ENCODE results near the gene URB2.

The URB2 gene

DNA sequence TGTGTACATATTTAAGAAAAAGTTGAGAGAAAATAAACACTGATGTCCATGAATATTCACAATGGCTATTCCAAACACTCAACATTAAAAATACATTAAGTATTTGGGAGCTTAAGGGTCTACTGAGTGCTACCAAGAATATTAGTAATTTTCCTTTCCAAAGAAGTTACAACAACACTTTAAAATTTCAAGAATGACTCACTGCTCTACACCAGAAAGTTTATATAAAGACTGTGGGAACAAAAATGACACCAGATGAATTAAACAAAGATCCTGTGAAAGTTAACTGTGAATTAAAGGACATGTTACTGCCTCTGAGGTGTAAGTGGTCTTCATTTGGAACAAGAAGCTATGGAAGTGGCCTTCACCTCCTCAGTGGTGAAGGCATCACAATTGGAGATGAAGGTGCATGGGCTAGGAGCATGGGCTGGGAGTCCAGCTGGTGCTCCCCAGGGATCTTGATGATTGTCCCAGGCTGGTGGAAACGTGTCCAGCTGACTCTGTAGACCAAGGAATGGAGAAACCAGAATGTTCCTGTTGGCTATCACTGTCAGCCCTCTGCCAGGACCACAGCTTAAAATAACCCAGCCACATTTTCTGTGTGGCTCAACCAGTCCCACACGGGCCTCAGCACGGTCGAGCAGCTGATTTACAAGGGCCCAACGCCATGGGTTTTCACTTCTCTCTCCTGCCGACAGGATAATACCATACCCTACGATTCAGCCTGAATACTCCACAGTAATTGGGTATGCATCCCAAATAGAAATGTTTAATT is 28.9 kb upstream of the URB2 start:
- H3F3A ChIP-seq (ENCODE audit: insufficient read depth, low read length), result no peaks in the 10 kb centered on the region
- H3K4me1 ChIP-seq (ENCODE audit: low read length), result no peaks in the 10 kb centered on the region
- peaks cover 50% of the 10 kb centered on the region for H3K79me2 ChIP-seq (ENCODE audit: low read length)
- no peaks in the 10 kb centered on the region for H3K9me2 ChIP-seq (replicated peaks; ENCODE audit: insufficient read depth, low read length)
- H3K27me3 ChIP-seq (replicated peaks; ENCODE audit: insufficient read depth, low read length), result no peaks in the 10 kb centered on the region
- no peak overlapping the region for H3K27ac ChIP-seq (ENCODE audit: low read length)
- H3K4me3 ChIP-seq (ENCODE audit: low read length), result no peak overlapping the region
- no peaks in the 10 kb centered on the region for H3K9me3 ChIP-seq (replicated peaks; ENCODE audit: insufficient read depth, low read length)
- no peak overlapping the region for H3K4me2 ChIP-seq (ENCODE audit: low read depth, low read length)
- H3K9ac ChIP-seq (ENCODE audit: low read length), result no peak overlapping the region
- no peak for DNase-seq
- peaks cover 9% of the 10 kb centered on the region; the same call in 1 of the 2 replicates for H3K36me3 ChIP-seq (replicated peaks; ENCODE audit: insufficient read depth, low read length)
- TF ChIP-seq, protein P1, sequence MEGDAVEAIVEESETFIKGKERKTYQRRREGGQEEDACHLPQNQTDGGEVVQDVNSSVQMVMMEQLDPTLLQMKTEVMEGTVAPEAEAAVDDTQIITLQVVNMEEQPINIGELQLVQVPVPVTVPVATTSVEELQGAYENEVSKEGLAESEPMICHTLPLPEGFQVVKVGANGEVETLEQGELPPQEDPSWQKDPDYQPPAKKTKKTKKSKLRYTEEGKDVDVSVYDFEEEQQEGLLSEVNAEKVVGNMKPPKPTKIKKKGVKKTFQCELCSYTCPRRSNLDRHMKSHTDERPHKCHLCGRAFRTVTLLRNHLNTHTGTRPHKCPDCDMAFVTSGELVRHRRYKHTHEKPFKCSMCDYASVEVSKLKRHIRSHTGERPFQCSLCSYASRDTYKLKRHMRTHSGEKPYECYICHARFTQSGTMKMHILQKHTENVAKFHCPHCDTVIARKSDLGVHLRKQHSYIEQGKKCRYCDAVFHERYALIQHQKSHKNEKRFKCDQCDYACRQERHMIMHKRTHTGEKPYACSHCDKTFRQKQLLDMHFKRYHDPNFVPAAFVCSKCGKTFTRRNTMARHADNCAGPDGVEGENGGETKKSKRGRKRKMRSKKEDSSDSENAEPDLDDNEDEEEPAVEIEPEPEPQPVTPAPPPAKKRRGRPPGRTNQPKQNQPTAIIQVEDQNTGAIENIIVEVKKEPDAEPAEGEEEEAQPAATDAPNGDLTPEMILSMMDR (IDR thresholded peaks at IDR 0.05; ENCODE audit: low read length), result no peak
- TF ChIP-seq EZH2phosphoT487 (IDR thresholded peaks at IDR 0.05; ENCODE audit: low read length), result no peak
- no peak for TF ChIP-seq EZH2 (optimal IDR thresholded peaks at IDR 0.05; ENCODE audit: low read depth, low read length)
- no peak overlapping the region for H2AFZ ChIP-seq (ENCODE audit: low read length)
- no peaks in the 10 kb centered on the region for H4K20me1 ChIP-seq (ENCODE audit: insufficient read depth, low read length)

DNA sequence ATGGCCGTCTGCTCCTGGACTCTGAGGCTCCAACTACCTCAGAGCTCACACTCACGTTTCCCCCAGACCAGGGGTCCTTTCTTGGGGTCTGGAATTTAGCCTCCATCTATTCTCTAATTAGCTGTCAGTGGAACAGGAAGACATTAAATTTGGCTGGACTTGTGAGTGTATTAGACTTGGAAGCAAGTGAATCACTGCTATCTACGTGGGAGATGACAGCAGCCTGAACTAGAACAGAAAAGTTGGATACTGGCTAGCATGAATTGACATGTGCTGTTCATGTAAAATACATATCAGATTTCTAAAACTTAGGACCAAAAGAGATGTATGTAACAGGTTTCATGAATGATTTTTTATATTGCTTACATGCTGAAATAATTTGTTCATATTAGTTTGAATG is 28.2 kb upstream of the URB2 start:
- H3K9me2 ChIP-seq (replicated peaks; ENCODE audit: insufficient read depth, low read length), result no peaks in the 10 kb centered on the region
- no peaks in the 10 kb centered on the region for H3F3A ChIP-seq (ENCODE audit: insufficient read depth, low read length)
- no peak overlapping the region for H2AFZ ChIP-seq (ENCODE audit: low read length)
- peaks cover 50% of the 10 kb centered on the region for H3K79me2 ChIP-seq (ENCODE audit: low read length)
- DNase-seq, result no peak
- no peaks in the 10 kb centered on the region for H4K20me1 ChIP-seq (ENCODE audit: insufficient read depth, low read length)
- no peaks in the 10 kb centered on the region for H3K4me1 ChIP-seq (ENCODE audit: low read length)
- no peak overlapping the region for H3K4me2 ChIP-seq (ENCODE audit: low read depth, low read length)
- H3K4me3 ChIP-seq (ENCODE audit: low read length), result no peak overlapping the region
- no peak overlapping the region for H3K9ac ChIP-seq (ENCODE audit: low read length)
- TF ChIP-seq EZH2phosphoT487 (IDR thresholded peaks at IDR 0.05; ENCODE audit: low read length) (no peak), EZH2 (optimal IDR thresholded peaks at IDR 0.05; ENCODE audit: low read depth, low read length) (no peak)
- TF ChIP-seq, protein P1 (IDR thresholded peaks at IDR 0.05; ENCODE audit: low read length), result no peak
- H3K27me3 ChIP-seq (replicated peaks; ENCODE audit: insufficient read depth, low read length), result no peaks in the 10 kb centered on the region
- no peak overlapping the region for H3K27ac ChIP-seq (ENCODE audit: low read length)
- H3K9me3 ChIP-seq (replicated peaks; ENCODE audit: insufficient read depth, low read length), result no peaks in the 10 kb centered on the region
- H3K36me3 ChIP-seq (replicated peaks; ENCODE audit: insufficient read depth, low read length), result peaks cover 9% of the 10 kb centered on the region; the same call in 1 of the 2 replicates

DNA sequence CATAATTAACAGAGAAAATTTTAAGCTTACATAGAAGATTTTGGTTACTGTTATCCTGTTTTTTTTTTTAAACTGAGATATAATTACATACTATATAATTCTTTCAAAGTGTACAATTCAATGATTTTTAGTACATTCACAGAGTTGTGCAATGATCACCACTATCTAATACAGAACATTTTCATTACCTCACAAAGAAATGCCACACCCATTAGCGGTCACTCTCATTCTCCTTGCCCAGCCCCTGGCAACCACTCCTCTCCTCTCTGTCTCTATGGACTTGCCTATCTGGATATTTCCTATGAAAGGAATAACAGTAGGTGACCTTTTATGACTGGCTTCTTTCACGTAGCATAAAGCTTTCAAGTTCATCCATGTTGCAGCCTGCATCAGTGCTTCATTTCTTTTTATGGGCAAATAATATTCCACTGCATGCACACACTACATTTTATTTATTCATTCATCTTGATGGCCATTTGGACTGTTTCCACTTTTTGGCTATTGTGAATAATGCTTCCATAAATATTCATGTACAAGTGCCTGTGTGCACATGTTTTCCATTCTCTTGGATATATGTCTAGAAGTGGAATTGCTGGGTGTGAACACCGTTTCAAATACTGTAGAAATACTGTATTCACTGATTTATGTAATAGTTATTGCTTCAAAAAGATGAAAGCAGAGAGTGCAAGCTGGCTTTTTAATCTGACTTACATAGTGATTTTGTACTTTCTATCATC is 26.7 kb upstream of the URB2 start:
- H3K79me2 ChIP-seq (ENCODE audit: low read length), result peaks cover 47% of the 10 kb centered on the region
- no peaks in the 10 kb centered on the region for H4K20me1 ChIP-seq (ENCODE audit: insufficient read depth, low read length)
- H3K4me3 ChIP-seq (ENCODE audit: low read length), result no peak overlapping the region

More for the DNA sequence above, 26.7 kb upstream of the URB2 start:
- H3K27ac ChIP-seq (ENCODE audit: low read length), result no peak overlapping the region
- H3K36me3 ChIP-seq (replicated peaks; ENCODE audit: insufficient read depth, low read length), result peaks cover 5% of the 10 kb centered on the region; the same call in 1 of the 2 replicates
- no peak overlapping the region for H2AFZ ChIP-seq (ENCODE audit: low read length)
- H3F3A ChIP-seq (ENCODE audit: insufficient read depth, low read length), result no peaks in the 10 kb centered on the region
- no peaks in the 10 kb centered on the region for H3K4me1 ChIP-seq (ENCODE audit: low read length)
- no peak overlapping the region for H3K9ac ChIP-seq (ENCODE audit: low read length)
- no peaks in the 10 kb centered on the region for H3K27me3 ChIP-seq (replicated peaks; ENCODE audit: insufficient read depth, low read length)
- no peaks in the 10 kb centered on the region for H3K9me2 ChIP-seq (replicated peaks; ENCODE audit: insufficient read depth, low read length)
- TF ChIP-seq EZH2phosphoT487 (IDR thresholded peaks at IDR 0.05; ENCODE audit: low read length) (no peak), EZH2 (optimal IDR thresholded peaks at IDR 0.05; ENCODE audit: low read depth, low read length) (no peak)
- TF ChIP-seq, protein P1 (IDR thresholded peaks at IDR 0.05; ENCODE audit: low read length), result no peak
- no peak for DNase-seq
- H3K4me2 ChIP-seq (ENCODE audit: low read depth, low read length), result no peak overlapping the region
- no peaks in the 10 kb centered on the region for H3K9me3 ChIP-seq (replicated peaks; ENCODE audit: insufficient read depth, low read length)

Data from MM.1S (cell line).